Activated T-helper 1 cell treated with anti-CD3 and anti-CD28 coated beads, Interleukin-12 subunit alpha, Interleukin-12 subunit beta, Interleukin-2, Interleukin-4 antibody, amounts not matched to agents 30 ng/mL and 10 ng/mL and 1 ng/mL, durations not matched to agents 14 hours and 24 hours and 36 hours (primary cell): Measurements from ENCODE around the gene SIRPA. TPM values are rescaled to one million over a fixed set of nuclear protein-coding genes. Genes with fewer than 3 reads are reported as not detected.

Source experiments
- DNase-seq: peaks from one replicate; pipeline ENCODE4 v3.0.0; 2021; ENCODE audit warnings: low spot score
- H3K27ac Mint-ChIP-seq: one replicate; pipeline ENCODE4 v1.8.0; 2021; ENCODE audit warnings: mild to moderate bottlenecking, mixed read lengths
- H3K27me3 Mint-ChIP-seq: one replicate; pipeline ENCODE4 v1.8.0; 2022; ENCODE audit warnings: mild to moderate bottlenecking, moderate library complexity, mixed read lengths; ENCODE audit not compliant: insufficient read depth
- H3K36me3 Mint-ChIP-seq: one replicate; pipeline ENCODE4 v1.8.0; 2021; ENCODE audit warnings: low read depth, mixed read lengths
- H3K4me1 Mint-ChIP-seq: one replicate; pipeline ENCODE4 v1.8.0; 2021; ENCODE audit warnings: low read depth, mixed read lengths
- H3K4me3 Mint-ChIP-seq: one replicate; pipeline ENCODE4 v1.8.0; 2021; ENCODE audit warnings: mild to moderate bottlenecking, moderate library complexity, mixed read lengths
- H3K9me3 Mint-ChIP-seq: one replicate; pipeline ENCODE4 v1.8.0; 2021; ENCODE audit warnings: mixed read lengths
- intact Hi-C: fragments of 100-400 bp; cut with micrococcal nuclease; formaldehyde crosslinking; loops from one replicate; pipeline ENCODE4 v1.15.1; 2024
- total RNA-seq: library from RNA; stranded (reverse); gene quantifications from 2 replicates; pipeline ENCODE4 v1.2.3, GENCODE V29; 2022

SIRPA gene
- total RNA-seq, 1 donor from 2014 or later = not detected

DNA sequence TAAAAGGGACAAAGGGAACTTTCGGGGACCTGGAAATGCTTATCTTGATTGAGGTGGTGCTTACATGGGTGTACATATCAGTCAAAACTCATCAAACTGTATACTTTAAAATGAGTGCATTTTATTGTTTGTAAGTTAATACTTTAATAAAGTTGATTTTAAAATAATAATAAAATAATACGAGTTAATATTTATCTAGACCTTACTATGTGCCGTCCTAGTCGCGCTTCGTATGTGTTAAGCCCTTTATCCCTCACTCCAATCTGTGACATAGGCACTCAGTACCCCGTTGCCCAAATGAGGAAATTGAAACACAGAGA is 51.2 kb downstream of the SIRPA start:
- Mint-ChIP-seq H3K9me3 (no peaks in the 10 kb centered on the region), H3K4me3 (no peak overlapping the region), H3K27me3 (peaks cover 47% of the 10 kb centered on the region), H3K36me3 (no peaks in the 10 kb centered on the region), H3K4me1 (no peaks in the 10 kb centered on the region), H3K27ac (no peak overlapping the region)
- intact Hi-C loops = no loop called here
- no peak for DNase-seq

DNA sequence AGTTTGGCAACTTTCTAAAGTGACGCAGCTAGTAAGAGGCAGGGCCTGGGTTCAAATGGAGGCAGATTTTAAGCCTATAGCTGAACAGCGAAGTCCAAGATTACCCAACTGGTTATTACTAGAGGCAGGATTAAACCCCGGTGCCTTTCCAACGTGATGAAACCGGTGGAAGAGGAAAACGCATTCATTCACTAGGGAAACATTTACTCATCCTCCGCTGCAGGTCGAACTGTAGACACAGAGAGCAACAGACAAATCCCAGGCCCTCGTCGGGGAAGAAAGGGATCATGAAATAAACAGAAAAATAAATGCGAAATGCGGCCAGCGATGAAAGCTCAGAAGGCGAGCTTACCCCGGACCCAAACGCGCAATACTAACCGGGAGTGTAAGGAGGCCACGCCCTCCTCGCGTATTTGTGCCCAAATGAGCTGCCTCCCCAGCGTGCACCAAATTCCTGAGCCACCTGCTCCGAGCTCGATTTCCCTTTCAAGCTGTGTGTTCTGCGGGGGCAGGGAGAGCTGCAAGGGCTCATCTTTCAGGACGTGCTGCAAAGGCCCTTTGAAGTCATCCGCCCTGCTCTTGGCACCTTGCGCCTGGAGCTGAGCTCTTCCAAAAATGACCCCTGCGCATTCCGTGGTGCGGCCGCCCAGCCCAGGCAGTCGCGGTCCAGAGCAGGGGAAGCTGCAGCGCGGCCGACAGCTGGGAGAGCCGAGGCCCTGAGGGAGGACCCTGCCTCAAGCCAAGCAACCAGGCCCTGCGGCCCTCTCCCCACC is 51.7 kb downstream of the SIRPA start:
- H3K36me3 Mint-ChIP-seq = no peaks in the 10 kb centered on the region
- H3K27me3 Mint-ChIP-seq = peaks cover 47% of the 10 kb centered on the region
- no peaks in the 10 kb centered on the region for H3K9me3 Mint-ChIP-seq
- H3K27ac Mint-ChIP-seq = no peak overlapping the region
- intact Hi-C loops = no loop called here
- H3K4me1 Mint-ChIP-seq = no peaks in the 10 kb centered on the region
- no peak overlapping the region for H3K4me3 Mint-ChIP-seq
- DNase-seq = no peak

DNA sequence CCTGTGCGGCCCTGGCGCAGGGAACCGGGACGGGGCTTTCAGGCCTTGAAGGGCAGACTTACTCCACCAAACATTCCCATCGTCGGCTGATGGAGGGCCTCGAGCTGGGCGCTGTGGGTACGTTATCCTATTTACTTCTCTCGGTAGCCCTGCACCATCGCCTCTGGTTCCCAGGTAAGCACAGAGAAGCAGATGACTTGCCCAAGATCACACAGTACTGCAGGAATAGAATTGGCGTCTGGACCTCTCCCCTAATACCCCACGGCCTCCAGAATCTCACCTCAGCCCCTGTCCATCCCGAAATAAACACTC is 52.3 kb downstream of the SIRPA start:
- Mint-ChIP-seq H3K4me3 (no peak overlapping the region), H3K36me3 (no peaks in the 10 kb centered on the region), H3K9me3 (no peaks in the 10 kb centered on the region), H3K27ac (no peak overlapping the region), H3K27me3 (peaks cover 47% of the 10 kb centered on the region), H3K4me1 (no peaks in the 10 kb centered on the region)
- intact Hi-C loops = no loop called here
- no peak for DNase-seq

DNA sequence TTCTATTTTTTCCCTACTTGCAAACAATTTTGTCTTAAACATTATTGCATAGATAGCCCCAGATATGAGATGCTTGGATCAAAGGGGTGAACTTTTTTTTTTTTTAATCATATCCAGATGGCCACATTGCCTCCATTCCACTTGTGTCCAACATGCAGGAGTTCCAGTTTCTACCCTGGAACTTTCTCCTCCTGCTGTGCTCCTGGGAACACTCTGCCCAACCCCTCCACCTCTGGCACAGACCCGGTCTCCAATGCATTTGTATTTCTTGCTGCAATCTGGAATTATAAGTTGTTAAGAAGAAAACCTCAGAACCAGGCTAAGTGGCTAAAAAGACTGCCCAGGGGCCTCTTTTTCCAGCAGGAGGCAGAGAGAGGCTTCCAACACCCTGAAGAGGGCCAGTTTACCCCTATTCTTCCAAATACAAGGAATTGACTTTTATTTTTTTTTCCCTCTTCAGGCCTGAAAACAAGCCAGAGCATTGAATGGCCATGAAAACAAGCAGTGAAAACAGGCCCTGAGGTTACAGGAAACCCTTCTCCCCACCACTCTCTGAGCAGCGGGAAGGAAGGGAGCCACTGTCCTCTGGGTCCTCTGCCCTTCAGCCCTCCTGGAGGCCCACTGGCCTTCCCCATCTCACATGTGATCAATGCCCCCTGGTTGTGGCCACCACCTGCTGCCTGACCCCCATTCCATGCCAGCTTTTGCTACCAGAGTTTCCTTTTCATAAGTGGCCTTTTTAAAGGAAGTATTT is 54.3 kb downstream of the SIRPA start:
- H3K27ac Mint-ChIP-seq = no peak overlapping the region
- H3K9me3 Mint-ChIP-seq = no peaks in the 10 kb centered on the region
- H3K4me3 Mint-ChIP-seq = no peak overlapping the region
- peaks cover 37% of the 10 kb centered on the region for H3K27me3 Mint-ChIP-seq
- H3K36me3 Mint-ChIP-seq = no peaks in the 10 kb centered on the region
- no peaks in the 10 kb centered on the region for H3K4me1 Mint-ChIP-seq
- DNase-seq = no peak
- intact Hi-C loops = no loop called here

DNA sequence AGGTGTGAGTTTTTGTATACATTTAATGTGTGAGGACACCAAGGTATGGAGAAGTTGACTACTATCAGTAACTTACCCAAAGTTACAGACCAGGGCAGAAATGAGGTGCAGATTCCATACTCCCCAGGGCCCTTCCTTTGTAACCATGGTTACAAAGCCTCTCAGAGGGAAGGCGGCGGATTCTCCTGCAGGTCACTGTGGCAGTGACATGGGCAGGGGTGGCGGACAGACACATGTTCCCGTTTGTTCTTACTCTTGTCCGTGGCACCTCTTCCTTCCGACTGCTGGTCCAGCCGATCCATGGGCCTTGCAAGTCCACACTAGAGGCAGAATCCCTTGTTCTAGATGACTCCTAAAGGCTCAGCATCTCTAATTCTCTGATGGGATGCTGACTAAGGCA is 55.6 kb downstream of the SIRPA start:
- no peaks in the 10 kb centered on the region for H3K4me1 Mint-ChIP-seq
- no peak overlapping the region for H3K4me3 Mint-ChIP-seq
- H3K27ac Mint-ChIP-seq = no peak overlapping the region
- H3K27me3 Mint-ChIP-seq = peaks cover 30% of the 10 kb centered on the region
- DNase-seq = no peak
- intact Hi-C loops = no loop called here
- H3K36me3 Mint-ChIP-seq = no peaks in the 10 kb centered on the region
- H3K9me3 Mint-ChIP-seq = no peaks in the 10 kb centered on the region

DNA sequence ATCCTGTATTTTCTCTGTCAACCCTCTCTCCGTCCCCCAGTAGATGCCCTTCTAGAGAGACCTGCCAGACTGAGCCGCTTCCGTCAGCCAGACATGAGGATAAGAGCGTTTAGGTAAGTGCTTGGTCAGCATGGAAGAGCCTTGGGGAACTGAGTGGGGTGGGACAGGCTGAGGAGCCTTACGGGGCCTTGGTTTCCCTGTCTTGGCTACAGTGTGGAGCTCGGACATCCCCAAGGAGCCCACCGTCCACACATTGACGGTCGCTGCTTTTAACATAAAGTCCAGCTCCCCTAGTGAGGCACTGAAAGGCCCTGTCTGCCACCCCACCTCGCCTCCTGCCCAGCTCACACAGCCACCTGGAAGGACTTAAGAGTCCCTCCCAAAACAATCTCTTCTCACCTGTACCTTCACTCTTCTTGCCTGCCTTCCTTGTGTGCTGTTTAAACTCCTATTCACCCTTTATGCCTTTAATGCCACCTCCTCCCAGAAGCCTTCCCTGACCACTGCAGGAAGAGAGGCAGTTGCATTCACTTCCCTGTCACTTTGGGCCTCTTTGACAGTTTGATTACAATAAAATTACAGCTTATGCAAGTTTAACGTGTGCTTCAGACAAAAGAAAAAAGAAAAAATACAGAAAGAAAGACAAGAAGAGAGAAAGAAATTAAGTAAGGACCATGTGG is 56.4 kb downstream of the SIRPA start:
- Mint-ChIP-seq H3K4me1 (no peaks in the 10 kb centered on the region), H3K27me3 (peaks cover 29% of the 10 kb centered on the region), H3K36me3 (no peaks in the 10 kb centered on the region), H3K4me3 (no peak overlapping the region), H3K9me3 (no peaks in the 10 kb centered on the region), H3K27ac (no peak overlapping the region)
- intact Hi-C loops = no loop called here
- DNase-seq = no peak

DNA sequence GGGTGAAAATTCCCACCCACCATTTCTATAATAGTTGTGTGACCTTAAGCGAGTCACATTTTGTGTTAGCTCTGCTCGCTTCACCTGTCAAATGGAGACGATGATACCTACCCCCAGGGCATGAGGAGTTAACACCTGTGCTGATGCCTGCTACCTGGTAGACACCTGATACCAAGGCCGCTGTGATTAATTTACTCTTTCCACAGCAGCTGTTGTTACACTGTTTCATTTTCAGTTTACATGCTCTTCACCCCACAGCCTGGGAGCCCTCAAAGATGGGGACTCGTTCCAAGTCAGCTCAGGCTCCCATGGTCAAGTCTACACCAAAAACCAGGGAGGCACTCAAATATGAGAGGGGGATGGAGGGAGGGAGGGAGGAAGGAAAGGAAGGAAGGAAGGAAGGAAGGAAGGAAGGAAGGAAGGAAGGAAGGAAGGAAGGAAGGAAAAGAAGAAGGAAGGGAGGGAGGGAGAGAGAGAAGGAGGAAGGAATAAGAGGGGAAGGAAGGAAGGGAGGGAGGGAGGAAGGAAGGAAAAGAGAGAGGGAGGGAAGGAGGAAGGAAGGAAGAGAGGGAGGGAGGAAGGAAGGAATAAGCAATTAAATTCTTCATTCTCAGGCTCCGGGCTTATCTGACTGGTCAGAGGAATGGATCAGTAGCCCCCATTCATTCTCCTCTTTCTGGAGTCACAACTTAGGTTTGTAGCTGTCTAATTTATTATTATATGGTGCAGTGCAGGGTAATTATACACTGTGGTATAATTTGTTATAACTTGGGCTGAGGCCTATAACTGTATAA is 57.7 kb downstream of the SIRPA start:
- no peaks in the 10 kb centered on the region for H3K36me3 Mint-ChIP-seq
- intact Hi-C loops = no loop called here
- no peaks in the 10 kb centered on the region for H3K4me1 Mint-ChIP-seq
- no peak overlapping the region for H3K4me3 Mint-ChIP-seq
- H3K27me3 Mint-ChIP-seq = peaks cover 22% of the 10 kb centered on the region
- no peaks in the 10 kb centered on the region for H3K9me3 Mint-ChIP-seq
- no peak overlapping the region for H3K27ac Mint-ChIP-seq
- no peak for DNase-seq

DNA sequence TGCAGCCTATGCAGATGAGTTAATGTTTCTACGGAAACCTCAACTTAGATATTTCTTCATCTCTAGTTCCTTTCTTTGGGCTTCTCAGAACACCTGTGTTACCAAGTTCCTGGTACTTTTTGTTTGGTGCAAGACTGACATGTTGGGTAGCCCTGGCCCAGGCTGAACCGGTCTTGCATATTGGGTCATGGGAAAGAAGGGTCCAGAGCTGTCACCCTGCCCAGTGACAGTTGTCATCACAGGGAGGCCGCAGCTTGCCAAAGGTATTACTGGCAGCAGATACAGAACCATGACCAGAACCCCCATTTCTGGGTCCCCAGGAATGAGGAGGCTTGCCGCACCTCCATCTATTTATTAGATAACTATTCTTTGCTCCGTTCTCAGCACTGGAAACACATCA is 58.4 kb downstream of the SIRPA start:
- Mint-ChIP-seq H3K4me3 (no peak overlapping the region), H3K27ac (no peak overlapping the region), H3K27me3 (peaks cover 21% of the 10 kb centered on the region), H3K9me3 (no peaks in the 10 kb centered on the region), H3K36me3 (no peaks in the 10 kb centered on the region), H3K4me1 (no peaks in the 10 kb centered on the region)
- intact Hi-C loops = no loop called here
- no peak for DNase-seq

DNA sequence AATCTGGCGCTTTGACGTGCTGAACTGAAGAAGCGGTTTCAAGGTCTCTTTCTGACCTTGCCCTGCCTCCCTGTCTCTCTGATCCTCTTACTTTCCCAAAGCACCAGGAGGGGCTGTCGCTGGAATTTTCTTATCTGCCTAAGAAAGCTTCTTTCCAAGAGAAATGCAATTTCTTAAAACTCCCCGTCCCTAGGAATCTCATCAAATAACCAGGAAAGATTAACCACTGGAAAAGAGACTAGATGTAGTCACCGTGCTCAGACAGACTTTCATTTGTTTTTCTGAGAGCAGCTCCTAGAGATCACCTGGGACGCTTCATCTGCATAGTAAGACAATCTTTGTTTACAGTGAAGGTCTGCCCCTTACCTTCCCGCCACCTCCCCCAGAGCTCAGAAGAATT is 60.0 kb downstream of the SIRPA start:
- Mint-ChIP-seq H3K4me3 (no peak overlapping the region), H3K27ac (no peak overlapping the region), H3K4me1 (no peaks in the 10 kb centered on the region), H3K9me3 (no peaks in the 10 kb centered on the region), H3K36me3 (no peaks in the 10 kb centered on the region), H3K27me3 (peaks cover 12% of the 10 kb centered on the region)
- DNase-seq = no peak
- intact Hi-C loops = no loop called here

DNA sequence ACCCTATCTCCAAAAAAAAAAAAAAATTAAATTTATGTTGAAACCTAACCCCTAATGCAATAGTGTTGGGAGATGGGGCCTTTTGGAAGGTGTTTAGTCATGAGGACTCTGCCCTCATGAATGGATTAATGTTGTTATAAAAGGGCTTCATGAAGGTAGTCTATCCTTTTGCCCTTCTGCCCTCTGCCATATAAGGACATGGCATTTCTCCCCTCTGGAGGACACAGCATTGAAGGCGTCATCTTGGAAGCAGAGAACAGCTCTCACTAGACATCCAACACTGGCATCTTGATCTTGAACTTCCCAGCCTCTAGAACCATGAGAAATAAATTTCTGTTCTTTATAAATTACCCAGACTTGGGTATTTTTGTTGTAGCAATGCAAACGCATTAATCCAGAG is 63.2 kb downstream of the SIRPA start:
- no peak for DNase-seq
- Mint-ChIP-seq H3K36me3 (no peaks in the 10 kb centered on the region), H3K27me3 (peaks cover 16% of the 10 kb centered on the region), H3K27ac (no peak overlapping the region), H3K4me1 (no peaks in the 10 kb centered on the region), H3K4me3 (no peak overlapping the region), H3K9me3 (no peaks in the 10 kb centered on the region)
- intact Hi-C loops = no loop called here

DNA sequence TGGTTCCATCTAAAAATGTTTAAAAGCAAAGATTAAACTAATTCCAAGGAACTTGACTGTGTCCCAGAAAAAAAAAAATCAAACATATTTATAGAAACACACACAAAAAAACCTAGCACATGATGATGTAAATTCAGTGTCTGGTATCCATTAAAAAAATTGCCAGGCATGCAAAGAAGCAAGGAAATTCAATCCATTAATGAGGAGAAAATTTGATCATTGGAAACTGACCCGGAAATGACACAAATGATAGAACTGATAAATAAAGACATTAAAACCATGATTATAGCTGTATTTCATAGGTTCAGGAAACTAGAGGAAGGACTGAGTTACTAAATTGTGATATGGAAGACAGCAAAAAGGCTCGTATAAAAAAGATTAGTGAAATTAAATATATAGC is 63.9 kb downstream of the SIRPA start:
- Mint-ChIP-seq H3K27ac (no peak overlapping the region), H3K36me3 (no peaks in the 10 kb centered on the region), H3K9me3 (no peaks in the 10 kb centered on the region), H3K4me3 (no peak overlapping the region), H3K27me3 (peaks cover 16% of the 10 kb centered on the region), H3K4me1 (no peaks in the 10 kb centered on the region)
- intact Hi-C loops = no loop called here
- no peak for DNase-seq

DNA sequence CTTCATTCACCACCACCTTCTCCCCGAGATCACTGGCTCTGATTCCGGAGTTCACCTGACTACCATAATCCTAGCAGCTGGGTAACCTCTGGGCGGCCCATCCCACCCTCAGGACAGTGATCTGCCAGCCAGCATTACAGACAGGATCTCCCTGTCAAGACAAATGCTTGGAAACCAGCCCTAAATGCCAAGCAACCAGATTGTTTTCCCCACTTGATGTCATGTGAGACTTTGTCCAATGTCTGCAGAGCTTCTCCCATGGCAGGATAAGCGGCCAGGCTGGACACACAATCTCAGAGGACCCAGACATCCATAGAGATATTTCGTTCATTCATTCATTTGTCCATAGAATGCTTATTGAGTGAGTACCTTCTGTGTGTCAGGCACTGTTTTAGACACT is 66.2 kb downstream of the SIRPA start:
- intact Hi-C loops = no loop called here

DNA sequence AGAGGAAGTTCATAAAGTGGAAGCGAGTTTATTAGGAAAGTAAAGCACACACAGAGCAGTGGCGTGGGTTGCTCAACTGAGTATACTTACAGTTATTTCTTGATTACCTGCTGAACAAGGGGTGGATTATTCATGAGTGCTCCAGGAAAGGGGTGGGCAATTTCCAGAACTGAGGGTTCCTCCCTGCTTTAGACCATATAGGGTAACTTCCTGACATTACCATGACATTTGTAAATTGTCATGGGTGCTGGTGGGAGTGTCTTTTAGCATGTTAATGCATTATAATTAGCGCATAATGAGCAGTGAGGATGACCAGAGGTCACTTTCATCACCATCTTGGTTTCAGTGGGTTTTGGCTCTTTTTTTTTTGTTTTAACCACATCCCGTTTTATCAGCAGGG is 68.9 kb downstream of the SIRPA start:
- no peak overlapping the region for H3K27ac Mint-ChIP-seq
- no peaks in the 10 kb centered on the region for H3K9me3 Mint-ChIP-seq
- DNase-seq = no peak
- H3K4me1 Mint-ChIP-seq = peaks cover 10% of the 10 kb centered on the region
- intact Hi-C loops = loop anchor here (2.0 kb wide), 1 partner anchor 383 kb away; no protein-coding TSS in a partner anchor
- H3K4me3 Mint-ChIP-seq = no peak overlapping the region
- no peaks in the 10 kb centered on the region for H3K36me3 Mint-ChIP-seq
- H3K27me3 Mint-ChIP-seq = peaks cover 14% of the 10 kb centered on the region

More for the DNA sequence above, 66.2 kb downstream of the SIRPA start:
- H3K4me1 Mint-ChIP-seq = peaks cover 10% of the 10 kb centered on the region
- H3K27ac Mint-ChIP-seq = no peak overlapping the region
- DNase-seq = no peak
- no peaks in the 10 kb centered on the region for H3K9me3 Mint-ChIP-seq
- no peaks in the 10 kb centered on the region for H3K36me3 Mint-ChIP-seq
- H3K4me3 Mint-ChIP-seq = no peak overlapping the region
- peaks cover 18% of the 10 kb centered on the region for H3K27me3 Mint-ChIP-seq
